DMS153 treated with DMSO at 0.1 percent for 48 hours (cell line): ENCODE results near the gene LSAMP.

Experiments
- DNase-seq: peaks from one replicate; lab custom pipeline; 2025; ENCODE audit not compliant: unreplicated experiment; lab: John Stamatoyannopoulos, UW

LSAMP gene

GRCh38 chr3:116064646-116065045 is 380.6 kb downstream of the LSAMP start:
- no peak for DNase-seq

DNA sequence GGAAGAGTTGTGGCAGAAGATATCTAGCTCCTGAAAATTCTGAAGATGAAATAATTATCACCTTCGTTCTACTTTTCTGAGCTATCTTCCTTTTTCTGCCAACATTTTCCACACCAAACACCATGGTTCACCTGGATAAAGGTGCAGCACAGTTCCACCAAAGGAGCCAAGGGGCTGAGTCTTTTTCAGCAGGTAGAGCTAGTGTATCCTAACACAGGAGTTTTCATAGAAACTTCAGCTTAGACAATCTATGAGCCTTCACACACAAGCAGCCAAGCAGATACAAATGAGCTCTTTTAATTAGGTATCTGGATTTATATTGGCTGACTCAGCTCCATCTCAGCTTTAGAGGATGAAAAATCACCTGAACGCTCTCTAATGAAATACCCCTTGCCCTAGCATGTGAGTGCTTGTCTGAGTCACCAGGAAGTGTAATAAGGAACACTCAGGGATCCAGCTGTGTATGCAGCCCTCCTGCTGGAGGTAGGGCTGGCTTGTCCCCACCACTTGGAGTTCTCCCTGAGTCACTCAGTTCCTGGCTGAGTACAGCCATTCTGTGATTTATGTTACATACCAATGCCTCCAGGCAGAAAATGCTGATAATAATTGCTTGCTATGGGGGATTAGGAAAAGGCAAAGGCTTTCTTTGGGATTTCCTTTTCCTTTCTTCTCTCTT is 385.7 kb downstream of the LSAMP start:
- peak; percentile 9 for DNase-seq

GRCh38 chr3:116058844-116059243 is 386.4 kb downstream of the LSAMP start:
- no peak for DNase-seq

- no peak for DNase-seq
Observed at GRCh38 chr3:116057400-116058006, 387.8 kb downstream of the LSAMP start.

- no peak for DNase-seq
Observed at GRCh38 chr3:116056280-116056679, 389.0 kb downstream of the LSAMP start.

DNA sequence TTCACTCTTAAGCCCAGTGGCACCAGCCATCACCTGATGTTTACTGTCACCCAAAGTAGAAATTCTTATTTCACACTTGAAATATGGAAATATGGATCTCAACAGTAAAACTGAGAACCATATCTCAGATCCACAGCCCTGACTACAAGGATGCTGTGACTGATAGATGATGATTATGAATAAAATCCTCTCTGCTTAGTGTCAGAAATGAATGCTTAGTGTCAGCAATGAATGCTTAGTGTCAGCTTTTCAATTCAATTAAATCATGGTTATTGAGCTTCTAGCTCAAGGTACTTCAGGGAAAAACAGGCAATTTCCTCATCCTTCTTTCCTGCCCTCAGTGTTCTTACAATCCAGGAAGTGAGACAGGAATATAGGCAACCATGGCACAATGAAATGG is 392.3 kb downstream of the LSAMP start:
- no peak for DNase-seq

GRCh38 chr3:116052602-116053001 is 392.7 kb downstream of the LSAMP start:
- no peak for DNase-seq

DNA sequence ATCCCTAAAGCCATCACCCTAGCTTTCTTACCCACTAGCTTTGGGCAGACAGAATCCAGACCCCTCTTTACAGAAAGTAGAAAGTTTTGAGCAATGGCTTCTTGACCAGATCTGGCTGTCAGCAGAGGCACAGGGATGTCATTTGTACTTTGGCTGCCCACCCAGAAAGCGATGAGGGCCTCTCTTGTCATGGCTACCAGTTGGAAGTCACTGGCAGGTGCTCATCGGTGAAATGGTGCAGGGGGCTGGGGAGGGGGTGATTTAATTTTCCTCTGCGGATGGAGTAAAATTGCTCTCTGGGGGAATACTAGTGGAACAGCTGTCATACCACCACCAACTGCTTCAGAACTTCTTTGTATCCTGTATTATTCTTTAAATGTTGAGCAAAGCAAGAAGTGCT is 393.7 kb downstream of the LSAMP start:
- DNase-seq, result no peak

DNA sequence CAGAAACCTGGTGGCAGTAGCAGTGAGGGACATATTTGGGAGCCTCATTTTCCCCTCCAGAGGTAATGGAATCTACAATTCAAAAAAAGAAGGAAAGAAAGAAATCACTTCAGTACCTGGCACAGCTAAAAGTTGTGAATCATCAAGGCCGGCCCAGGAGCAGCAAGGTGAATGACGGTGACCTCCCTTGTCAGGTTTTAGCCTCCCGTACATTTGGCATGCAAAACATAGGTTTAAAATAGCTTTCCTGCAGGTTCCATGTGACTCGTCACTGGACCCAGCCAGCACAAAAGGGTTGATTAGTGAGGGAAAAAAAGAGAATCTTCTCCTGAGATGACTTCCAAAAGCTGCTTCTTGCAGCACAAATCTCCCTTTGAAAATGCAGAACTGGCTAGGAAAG is 394.2 kb downstream of the LSAMP start:
- DNase-seq, result no peak

DNA sequence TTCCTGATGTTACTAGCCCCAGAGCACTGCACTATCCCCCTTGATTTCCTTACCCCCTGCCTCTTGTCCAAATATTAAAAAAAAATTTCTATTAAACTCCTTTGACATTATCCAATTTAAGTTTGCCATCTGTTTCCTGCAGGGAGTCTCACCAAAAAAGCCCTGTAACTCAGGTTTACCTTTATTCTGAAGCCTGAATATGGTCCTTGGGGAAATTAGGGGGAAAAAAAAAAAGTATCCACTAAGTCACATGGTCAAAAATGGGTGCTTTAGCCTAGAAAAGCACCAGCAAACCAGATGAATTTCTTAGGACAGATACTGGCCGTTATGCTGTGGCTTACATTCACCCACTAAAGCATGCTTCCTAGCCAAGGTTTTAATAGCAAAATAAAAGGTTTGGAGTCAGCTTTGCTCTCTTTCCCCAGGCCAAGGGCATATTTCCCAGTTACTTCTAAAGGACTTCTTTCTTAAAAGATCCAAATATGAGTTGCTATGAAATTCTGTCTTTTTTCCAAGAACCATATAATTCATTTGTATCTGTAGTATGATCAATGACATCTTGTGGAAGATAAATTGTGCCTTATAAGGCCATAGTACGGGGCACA is 394.9 kb downstream of the LSAMP start:
- DNase-seq, result no peak

DNA sequence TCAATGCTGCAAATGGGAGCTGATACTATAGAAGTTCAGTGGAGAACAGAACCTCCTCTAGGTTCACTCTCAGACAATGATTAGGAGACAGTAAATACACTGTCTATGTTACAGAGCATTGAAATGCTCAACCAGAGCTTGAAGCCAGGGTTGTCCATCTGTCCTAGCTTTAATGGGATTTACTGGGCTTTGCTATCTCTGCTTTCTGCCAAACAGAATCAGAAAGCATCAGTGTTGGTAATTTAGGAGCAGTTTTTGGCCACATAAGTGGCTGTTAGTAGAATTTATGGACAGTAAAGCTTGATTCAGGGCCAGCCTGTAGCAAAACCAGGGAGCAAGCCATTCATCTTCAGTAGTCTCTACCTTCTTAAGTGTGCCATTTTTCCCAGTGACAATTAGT is 396.3 kb downstream of the LSAMP start:
- no peak for DNase-seq

DNA sequence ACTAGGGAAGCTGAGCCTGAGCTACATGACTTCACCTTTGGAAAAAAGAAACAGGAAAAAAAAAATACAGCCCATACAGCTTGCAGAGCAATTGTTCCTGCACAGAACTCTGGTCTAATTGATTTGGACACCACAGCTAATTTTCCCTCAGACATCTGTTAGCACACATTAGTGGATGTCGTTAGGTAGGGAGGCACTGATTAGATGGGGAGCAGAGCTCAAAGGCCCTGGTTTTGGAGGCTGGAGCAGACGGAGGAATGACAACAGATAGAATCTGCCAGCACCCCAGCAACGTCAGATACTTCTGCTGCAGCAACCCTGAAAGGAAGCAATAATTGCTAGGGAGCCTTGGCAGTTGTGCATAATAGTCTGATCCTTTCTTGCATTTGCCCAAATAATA is 398.9 kb downstream of the LSAMP start:
- DNase-seq, result no peak

DNA sequence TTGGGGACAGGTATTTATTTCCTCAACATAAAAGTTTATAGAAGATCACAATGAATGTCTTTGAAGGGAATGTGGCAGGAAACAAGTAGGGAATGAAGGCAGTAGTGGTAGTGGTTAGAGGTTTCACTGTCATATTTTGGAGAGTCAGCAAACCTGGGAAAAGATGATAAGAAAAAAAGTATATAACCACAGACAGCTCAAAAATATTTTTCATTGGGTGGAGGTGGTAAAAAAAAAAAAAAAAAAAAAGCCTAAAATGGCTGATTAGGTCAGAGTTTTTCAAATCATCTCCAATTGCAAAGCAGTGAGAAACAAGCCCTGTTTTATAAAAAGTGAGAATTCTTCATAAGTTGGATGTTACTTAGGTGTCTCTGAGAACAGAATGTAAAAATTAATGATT is 400.0 kb downstream of the LSAMP start:
- no peak for DNase-seq

- no peak for DNase-seq
Observed at GRCh38 chr3:116040152-116040551, 405.1 kb downstream of the LSAMP start.

DNA sequence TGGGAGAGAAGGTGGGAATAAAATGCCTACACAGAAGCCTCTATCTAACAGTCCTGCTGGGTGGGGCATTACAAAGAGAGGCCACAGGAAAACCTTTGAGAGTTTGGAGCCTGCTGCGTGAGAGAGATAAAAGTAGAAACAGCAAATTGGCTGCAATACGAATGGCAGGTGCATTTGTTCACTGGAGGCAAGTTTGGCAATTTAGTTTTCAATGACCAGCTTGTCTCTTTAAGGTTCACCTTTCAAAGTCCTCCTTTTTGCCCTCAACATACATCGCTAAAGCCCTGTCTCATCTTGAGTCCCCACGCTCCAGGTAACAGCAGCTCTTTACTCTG is 405.7 kb downstream of the LSAMP start:
- DNase-seq, result no peak

DNA sequence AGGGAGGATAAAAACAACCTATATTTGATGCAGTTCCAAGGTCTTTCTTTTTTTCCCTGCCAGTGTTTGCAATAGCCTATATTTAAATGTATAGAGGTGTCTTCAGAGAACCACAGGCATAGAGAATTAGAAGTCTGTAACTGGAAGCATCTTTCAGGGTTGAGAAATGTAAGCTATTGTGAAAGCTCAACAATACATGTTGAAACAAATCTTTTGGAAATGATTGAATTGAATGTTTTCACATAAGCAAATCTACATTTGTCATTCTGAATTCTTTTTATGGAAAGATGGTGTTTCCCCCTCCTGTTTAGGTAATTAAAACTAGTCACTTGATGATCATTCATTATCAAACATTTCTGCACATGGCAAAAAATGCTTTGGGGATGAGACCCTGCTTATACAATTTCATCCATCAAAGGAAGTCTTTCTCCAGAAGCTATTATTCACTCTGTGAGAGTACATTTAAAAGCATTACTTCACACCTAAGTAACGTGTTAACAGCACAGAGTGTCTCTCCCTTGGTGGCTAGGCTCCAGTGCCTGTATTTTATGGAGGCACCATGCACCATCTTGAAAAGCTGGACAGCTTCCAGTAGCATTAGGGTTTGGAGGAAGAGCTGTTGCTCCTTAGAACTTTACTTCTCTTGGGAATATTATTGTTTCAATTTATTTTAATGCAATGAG is 406.2 kb downstream of the LSAMP start:
- DNase-seq, result no peak

DNA sequence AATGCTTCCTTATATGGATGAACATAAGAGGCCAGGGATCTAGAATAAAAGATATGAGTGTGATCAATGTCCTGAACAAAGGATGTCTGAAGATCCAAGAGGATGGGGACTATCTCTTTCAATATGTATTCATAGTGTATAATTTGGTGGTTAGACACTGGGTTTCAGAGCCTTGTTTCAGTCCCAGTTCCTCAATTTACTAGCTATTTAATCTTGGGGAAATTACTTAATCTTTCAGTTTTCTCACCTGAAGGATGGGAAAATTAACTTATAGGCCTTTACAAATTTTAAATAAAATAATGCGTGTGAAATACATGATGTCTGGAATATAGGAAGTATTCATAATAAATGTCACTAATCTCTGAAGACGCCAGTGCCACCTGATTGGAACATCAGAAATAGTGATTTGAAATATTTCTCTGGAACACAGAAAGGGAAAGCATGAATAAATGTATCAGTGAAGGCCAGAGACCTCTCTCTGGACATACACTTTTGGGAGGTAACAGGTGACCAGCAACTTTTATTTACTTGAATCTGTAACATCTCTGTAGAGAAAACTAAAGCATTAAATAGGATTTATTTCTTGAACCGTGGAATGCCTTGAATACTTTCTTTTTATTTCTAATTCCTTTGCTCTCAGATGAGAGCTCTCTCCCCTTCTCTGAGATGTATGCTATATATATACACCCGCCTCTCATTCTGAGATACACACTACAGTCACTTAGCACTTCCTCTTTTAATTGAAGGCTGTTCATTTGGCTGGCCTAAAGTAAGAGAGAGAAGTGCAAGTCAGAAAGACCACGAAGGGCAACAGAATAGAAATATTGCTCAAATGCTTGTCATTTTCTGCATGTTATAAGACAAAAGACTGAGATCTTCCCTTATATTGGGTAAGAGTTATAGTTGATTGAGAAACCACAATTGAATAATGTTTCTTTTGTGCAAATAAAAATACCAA is 407.1 kb downstream of the LSAMP start:
- no peak for DNase-seq

- no peak for DNase-seq
Observed at GRCh38 chr3:116035429-116035828, 409.9 kb downstream of the LSAMP start.

GRCh38 chr3:116034794-116035193 is 410.5 kb downstream of the LSAMP start:
- no peak for DNase-seq

DNA sequence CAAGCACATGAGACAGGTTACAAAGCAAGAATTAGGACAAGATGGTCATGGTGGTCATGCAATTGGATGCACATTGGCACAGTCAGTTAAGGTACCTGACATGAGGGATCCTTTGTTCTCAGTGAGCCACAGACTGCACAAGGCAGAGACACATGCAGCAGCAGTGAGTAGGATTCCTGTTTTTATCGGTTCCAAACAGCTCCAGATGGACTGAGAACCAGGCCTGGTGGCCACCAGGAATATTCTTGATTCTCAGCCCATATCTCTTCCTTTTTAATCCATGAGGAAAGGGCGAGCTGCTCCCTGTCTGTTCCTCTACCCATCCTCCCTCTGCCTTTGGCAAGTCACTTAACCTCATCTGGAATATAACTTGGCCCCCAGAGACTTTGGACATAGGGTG is 411.2 kb downstream of the LSAMP start:
- no peak for DNase-seq

DNA sequence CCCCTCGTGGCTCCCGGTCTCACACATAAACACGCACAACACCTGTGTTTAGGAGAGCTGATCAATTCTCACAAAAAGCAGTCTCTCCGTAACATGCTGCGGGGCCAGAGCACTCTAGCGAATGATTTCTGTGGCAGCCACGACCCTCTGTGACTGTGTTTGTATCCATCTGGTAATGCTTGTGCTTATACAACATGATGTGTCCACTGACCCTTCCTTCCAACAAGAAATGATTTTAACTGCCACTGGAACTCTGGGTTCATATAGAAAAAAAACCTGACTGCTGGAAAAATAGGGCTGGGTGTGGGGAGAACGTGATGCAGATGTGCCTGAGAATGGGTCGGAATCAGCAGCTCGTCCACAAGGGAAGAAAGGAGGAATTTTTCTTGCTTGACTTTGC is 411.8 kb downstream of the LSAMP start:
- no peak for DNase-seq
